D721Med (cell line): Measurements from ENCODE around the gene FHIP1B.

Source experiments
- DNase-seq: peaks from one replicate; pipeline ENCODE4 v3.0.0; 2011; ENCODE audit warnings: low spot score; ENCODE audit not compliant: insufficient read length
- FAIRE-seq: peaks from 2 replicates; lab custom pipeline; 2011; peaks lifted over from hg19 to GRCh38; lab: Jason Lieb, UNC
- CTCF ChIP-seq: IDR thresholded peaks from 2 replicates; pipeline ENCODE4 v1.5.1; 2012; ENCODE audit warnings: mild to moderate bottlenecking, control low read depth; ENCODE audit not compliant: insufficient read depth; ENCODE audit errors: missing control alignments

FHIP1B gene

GRCh38 chr11:6228520-6228919 is 5.9 kb downstream of the FHIP1B start:
- no peak for TF ChIP-seq CTCF
- FAIRE-seq (no peak), DNase-seq (no peak)

DNA sequence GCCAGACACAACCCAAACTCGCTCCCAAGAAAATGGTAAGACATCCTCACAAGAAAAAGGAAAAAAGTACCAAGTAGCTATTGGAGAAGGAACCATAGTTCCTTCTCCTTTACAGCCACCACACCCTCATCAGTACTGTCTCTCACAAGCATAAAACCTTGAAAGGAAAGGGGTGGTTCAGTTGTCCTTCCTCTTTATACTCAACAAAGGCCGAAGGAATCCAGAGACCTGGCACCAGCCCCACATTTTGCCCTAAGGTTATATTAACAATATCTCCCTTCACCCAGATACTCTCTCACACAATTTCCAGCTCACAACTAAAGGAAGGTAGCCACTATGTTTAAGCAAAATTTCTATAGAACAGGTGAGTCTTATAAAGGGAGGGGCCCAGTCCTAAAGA is 8.5 kb downstream of the FHIP1B start:
- DNase-seq (no peak), FAIRE-seq (no peak)
- no peak for TF ChIP-seq CTCF

- no peak for TF ChIP-seq CTCF
- FAIRE-seq: no peak
- no peak for DNase-seq
These were observed 9.4 kb downstream of the FHIP1B start for GRCh38 chr11:6225024-6225423.

DNA sequence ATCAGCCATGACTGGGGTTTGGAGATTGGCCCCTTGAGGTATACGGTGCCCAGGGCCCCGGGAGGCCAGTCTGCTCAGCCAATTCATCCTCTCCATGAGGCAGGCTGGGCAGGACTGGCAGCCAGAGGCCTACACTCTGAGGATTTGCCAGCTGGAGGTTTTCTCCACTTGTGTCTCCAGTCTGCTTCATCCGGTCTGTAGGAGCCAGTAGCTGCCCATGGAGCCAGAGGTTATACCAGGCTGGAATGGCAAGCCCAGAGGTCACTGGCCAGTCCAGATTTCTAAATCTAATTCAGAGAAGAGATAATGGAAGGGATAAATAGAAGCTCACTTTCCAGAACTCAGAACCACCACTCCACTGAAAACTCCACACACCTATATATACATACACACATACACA is 10.0 kb downstream of the FHIP1B start:
- TF ChIP-seq CTCF: no peak
- no peak for FAIRE-seq

GRCh38 chr11:6223854-6224253 is 10.6 kb downstream of the FHIP1B start:
- DNase-seq: no peak
- FAIRE-seq: no peak
- TF ChIP-seq CTCF: no peak

More for the DNA sequence above, 10.0 kb downstream of the FHIP1B start:
- DNase-seq: no peak

- FAIRE-seq: no peak
- TF ChIP-seq CTCF: no peak
- DNase-seq: no peak
These were observed 15.1 kb downstream of the FHIP1B start for GRCh38 chr11:6219359-6219758.

DNA sequence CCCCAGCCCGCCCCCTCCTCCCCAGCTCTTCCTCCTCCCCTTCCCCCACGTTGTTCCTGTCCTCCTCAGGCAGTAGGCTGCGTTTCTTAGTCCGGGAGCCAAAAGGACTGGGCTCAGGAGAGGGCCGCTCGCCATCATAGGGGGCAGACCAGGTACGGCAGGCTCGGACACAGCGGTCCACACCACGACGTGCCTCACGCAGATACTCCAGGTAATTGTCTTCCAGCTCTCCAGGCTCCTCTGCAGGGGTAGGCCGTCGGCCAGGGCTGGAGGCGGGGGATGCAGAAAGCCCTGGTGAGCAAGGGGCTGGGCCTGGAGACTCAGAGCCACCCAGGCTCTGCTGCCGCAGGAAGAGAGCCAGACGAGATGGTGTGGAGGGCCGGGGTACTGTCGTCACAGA is 16.7 kb downstream of the FHIP1B start:
- FAIRE-seq: no peak
- DNase-seq: no peak
- TF ChIP-seq CTCF: no peak
